Activated CD8-positive, alpha-beta memory T cell treated with anti-CD3 and anti-CD28 coated beads, Interleukin-2, amount 50 U/mL, for 1 hour (primary cell): ENCODE results near the gene IRX2.

ENCODE experiments used
- DNase-seq: peaks from one replicate; pipeline ENCODE4 v3.0.0-alpha.2; 2020; ENCODE audit errors: extremely low read depth

The IRX2 gene

DNA sequence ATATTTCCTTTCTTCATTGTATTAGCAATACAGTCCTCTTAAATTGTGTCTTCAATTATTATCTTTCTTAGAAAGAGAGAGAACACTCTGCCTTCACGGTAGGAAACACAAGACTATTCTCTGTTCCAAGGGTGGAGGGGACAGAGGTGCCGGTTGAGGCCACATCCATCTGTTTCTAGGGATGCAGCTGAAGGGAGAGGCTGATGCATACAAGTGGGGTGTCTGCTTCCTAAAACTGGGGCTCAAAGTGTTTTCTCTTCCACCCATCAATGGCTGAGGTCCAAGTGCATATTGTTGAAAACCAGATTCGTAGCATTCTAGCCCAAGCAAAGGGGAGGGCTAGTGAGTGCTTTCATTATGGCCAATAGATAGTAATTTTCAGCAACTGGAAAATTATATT is 9.5 kb downstream of the IRX2 start:
- DNase-seq: no peak

DNA sequence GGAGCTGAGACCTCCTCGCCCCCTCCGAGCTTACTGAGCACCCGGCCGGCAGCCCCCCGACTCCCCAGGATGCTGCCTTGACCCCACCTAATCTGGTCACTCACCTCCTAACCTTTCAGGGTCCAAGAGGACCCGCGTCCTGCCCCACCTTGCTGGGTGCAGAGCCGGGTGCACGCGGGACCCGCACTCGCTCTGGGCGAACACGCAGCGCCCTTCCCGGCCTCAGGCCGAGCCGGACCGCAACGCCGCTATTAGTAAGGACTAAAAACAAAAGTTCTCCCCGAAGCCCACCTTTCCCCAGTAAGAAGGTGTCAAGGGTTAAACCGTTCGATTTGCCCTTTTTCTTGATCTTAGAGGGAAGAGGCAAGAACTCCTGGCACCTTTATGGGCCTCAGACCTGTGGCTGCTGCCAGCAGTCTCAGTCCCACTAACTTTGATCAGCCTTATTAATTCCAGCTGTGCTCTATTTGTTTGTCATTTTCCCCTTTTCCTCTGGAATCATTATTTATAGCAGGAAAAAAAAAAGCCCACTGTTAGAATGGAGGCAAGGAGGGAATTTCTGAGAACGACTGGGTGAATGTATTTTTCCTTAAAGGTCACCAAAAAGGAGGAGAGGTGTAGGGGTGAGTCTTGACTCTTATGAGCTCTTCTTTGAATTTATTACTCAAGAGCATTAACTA is 10.5 kb downstream of the IRX2 start:
- DNase-seq: no peak

DNA sequence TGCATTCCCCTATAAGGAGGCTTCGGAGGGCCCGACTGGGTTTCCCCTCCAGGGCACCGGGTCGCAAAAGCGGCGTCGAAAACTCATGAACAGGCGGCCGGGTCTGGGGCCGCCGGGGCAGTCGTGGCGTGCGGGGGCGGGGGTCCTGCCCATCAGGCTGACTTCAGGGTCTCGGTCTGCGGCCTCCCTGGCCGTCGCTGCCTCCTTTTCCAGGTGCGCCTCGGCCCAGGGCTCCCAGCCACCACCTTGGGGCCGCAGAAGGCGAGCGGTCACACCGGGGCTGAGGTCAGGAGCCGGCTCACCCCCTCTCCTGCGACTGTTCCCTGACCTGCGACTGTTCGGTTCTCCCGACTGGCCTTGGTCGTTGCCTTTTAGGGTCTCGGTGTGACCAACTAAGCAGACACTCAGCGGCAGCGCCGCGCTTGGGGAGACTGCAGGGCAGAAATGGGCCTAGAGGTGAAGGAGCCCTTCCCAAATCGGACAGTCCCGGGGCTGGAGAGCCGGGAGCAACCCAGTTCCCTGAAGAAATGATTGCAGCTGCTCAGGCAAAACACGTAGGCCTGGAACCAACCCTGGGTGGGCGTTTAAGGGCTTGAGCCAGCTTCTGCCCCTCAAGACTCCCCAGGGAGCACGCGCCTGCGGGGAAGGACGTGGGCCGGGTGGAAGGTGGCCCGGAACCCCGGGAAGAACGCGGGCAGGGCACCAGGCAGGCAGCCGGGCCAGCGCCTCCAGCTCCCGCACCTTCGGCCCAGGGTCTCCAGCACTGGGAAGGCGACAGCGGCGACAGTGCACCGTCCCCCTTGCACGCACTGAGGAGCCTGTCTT is 11.2 kb downstream of the IRX2 start:
- DNase-seq: no peak

DNA sequence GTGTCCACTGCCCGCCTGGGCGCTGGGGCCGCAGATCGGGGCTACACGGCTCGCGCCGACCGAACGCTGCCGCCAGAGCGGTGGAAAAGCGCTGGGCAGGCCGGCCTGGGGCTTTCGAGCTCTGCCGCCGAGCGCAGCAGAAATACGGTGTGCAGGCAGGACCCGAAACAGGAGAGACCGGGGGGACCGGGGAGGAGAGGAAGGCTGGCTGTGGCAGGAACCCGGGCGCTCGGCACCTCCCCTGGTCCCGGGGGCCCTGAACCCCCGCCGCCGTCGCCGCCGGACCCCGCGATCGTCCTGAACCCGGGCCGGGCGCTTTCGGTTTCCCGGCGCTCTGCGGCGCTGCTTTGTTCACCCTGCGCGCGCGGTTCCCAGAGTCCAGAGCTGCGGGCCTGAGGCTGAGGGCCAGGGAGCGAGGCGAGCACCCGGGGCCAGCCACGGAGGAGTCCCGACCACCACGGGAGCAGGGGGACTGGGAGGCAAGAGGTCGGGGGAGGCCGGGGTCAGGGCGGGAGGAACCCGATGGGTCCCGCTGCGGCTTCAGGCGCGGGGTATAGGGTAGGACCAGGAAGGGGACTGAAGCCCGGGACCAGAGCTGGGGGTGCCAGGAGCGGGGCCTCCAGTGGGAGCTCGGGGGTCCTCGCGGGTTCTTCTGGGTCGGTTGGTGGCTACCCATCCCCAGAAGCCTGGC is 12.0 kb downstream of the IRX2 start:
- no peak for DNase-seq

DNA sequence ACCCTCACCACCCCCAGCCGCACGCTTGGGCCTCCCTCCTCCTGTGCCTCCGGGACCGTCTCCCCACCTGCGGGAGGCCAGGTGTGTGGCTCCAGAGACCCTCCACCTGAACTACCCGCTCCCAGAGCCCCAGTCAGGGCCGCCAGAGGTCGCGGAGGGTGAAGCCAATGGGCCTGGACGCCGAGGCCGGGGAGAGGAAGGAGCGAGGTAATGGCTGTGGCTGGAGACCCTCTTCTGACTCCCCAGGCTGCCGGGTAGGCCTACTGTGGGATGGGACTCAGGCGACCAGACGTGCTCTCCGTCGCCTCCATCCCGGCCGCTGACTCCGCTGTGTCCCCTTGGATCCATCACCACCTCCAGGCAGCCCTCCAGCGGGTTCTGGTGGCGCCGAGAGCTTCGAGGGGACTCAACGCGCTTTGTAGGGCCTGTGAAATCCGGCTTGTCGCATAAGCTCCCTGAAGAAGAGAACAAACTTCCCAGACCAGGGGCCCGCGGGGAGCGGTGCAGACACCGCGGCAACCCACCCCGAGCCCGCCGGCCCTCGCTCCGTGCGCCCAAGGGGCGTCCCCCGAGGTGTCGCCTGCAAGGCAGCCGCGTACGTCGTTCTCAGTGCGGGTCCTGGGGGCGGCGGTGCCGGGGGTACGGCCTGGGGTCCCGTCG is 12.6 kb downstream of the IRX2 start:
- no peak for DNase-seq

DNA sequence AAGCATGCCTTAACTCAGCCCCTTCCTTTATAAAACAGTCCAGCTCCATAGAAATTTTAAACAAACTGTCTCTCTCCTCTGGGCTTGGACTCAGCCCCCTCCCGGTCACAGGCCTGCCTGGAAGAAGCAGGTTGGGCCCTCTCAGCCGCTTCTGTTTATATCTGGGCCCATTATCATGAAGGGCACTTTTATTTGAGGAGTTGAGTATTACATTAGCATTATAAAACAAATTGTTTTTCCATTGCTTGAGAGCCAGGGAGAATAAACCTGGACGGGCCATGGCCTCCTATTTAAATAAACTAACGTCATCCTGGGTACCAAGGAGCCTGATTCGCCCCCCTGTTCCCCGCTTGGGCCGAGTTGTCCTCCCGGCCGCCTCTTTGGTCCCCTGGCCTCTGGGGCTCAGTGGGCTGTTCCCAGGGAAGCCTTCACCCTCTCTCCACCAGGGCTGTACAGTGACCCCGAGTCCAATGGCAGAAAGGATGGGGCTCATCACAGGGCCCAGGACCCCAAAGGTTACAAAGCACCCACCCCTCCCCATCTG is 13.2 kb downstream of the IRX2 start:
- DNase-seq: no peak

DNA sequence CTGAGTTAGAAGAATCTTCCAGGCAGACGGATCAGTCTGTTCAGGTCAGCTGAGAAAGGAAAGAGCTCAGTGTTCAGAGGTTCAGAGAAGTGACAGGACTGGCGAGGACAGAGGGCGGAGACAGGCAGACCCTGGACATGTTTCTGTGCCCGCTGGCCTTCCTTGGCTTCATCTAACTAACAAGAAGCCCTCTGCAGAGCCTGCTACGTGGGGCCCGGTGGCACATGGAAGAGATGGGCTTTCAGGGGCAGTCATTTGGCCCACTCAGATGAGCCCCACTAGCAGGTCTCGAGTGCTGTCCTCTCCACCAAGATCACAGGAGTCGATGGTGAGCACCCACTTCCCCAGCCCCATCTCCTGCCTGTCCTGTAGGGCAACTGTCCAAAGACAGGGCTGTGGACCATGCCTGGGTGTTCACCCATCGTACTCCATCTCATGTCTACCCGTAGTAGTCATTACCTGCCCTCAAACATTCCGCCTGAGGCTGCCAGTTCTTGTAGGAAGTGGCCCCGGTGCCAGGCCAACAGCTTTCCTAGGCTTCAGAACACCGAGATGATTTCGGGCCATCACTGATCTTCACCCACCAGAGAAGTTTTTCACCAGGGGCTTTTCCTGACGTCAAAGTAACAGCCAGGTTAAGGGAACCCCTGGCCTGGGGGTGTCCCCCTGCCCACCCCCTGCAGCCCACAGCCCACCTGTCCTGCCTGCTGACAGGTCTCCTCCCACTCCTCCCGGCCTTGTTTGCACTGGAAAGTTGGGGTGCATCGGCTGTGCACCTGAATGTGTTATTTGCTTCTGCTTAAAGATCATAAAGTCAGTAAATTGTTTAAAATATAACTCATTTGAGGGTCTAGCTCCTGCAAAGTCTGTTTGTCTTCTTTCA is 14.0 kb downstream of the IRX2 start:
- DNase-seq: no peak

DNA sequence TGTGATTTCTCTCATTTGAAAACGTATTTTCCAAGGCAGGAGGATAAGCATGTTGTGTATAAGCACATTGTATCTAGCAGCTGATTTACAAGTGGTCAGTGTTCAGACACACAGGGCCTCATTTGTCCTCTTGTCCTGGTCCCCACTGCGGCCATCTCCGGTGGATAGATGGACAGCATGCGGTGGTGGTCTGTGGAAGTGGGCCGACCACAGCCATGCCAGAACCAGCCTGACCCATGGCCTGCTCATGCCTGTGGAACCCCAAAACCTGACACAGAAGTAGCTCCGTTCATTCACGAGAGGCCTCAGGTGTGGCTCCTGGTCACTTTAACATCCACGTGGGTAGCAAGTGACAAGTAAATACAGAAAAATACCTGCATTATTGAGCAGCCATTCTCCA is 14.6 kb downstream of the IRX2 start:
- DNase-seq: no peak

DNA sequence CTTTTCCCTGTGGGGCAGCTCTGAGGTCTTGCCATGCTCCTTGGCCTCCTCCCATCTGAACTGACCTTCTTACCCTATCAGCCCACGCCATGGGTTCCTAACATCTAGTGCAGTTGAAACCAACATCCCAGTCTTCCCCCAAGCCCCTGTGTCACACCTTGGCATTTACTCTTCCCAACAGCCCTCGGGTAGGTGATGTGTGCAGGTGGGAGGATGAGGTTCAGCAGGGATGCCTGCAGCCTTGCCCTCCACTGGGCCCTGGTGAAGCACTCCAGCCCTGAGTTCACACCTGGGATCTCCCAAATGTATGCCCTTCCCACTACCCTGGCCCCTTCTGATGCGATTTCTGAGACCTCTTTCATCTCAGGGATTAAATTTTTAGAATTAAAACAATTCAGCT is 15.5 kb downstream of the IRX2 start:
- DNase-seq: no peak

DNA sequence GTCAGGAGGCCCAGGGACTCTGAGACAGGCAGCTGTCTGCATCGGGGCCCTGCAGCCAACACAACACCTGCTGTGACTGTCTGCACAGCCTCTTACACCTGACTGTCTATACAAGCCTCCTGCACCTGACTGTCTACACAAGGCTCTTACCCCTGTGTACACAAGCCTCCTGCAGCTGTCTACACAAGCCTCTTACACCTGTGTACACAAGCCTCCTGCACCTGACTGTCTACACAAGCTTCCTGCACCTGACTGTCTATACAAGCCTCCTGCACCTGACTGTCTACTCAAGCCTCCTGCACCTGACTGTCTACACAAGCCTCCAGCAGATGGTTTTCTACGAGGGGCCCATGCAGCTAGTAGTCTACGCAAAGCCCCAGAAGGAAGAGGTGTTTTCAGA is 18.6 kb downstream of the IRX2 start:
- DNase-seq: no peak

DNA sequence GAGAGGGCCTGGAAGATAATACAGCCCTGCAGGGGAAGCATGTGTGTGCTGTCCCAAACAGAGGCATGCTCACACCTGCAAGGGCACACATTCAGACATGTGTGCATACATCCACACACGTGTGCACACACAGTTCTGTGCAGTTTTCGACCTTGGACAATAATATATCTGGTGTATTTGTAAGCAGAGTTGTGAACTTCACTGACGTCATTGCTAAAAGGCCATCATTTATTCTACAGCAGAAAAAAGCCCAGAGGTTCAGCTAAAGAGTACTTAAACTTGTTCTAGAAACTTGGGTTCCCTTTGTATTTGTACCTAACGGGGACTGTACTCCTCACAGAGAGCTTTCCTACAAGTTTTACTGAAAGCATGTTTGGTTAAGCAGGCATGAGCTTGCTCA is 19.5 kb downstream of the IRX2 start:
- DNase-seq: no peak

DNA sequence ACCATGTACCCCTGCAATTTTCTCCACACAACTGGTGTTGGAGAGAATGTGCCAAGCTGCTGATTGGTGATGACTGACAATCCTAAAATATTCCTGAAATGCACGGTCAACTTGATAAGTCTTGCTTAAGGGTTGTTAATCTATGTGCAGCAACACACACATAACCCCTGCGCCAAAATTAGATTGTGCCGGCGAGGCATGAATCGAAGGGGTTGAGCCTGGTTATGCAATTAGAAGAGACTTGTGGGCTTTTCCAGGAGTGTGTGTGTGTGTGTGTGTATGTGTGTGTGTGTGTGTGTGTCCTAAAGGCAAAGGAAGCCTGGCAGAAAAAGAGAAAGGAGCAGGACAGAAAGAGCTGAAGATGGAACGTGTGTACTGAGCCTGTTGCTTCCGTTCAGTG is 22.3 kb downstream of the IRX2 start:
- no peak for DNase-seq

DNA sequence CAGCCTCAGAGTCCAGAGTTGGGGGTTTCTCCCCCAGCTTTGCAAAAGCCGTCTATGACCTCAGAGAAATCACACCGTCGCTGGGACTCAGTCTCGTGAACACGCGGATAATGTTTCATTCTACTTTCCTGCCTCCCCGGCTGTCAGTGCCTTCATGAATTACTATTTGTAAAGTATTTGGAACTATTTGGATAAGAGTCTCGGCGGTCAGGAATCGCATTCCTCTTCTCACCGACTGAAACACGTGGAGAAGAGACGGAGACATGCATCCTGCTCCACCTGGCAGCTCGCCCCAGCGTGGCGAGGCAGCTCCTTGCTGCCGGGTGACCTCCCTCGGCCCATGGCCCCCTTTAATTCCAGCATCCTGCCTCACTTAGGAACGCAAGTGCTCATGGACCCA is 23.9 kb downstream of the IRX2 start:
- DNase-seq: no peak

DNA sequence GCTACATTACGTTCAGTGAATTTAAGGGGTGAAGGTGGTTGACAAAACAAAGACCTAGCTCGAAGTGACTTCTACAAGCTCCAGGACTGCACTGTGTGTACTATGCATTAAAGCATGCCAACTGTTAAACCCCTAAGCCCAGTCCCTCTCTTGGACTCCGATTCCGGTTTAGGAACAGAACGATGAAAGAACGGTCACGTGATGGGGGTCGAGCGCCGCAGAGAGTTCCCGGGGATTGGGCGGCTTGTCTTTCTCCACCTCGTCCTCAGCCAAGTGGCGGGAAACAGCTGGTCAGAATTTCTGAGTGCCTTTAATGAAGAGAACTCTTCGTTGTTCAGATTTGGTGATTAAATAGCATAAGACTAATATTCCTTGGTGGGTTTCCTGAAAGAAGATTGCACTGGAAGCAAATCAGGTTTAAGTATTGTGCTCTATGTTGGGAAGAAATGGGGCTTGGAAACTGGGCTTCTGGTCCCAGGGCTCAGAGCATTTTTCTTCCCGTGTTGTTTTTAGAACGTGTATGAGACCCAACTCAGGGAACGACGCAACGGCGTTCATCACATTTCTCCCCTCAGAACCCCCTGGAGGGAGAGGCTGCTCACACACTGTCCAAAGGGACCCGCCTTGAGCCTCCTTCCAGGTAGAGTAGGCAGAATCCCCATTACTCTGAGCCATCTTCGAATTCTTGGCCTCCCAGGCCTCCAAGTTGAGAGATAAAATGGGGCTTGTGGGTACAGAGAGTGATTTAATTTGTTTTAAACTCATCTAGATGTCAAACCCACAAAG is 25.3 kb downstream of the IRX2 start:
- DNase-seq: no peak

DNA sequence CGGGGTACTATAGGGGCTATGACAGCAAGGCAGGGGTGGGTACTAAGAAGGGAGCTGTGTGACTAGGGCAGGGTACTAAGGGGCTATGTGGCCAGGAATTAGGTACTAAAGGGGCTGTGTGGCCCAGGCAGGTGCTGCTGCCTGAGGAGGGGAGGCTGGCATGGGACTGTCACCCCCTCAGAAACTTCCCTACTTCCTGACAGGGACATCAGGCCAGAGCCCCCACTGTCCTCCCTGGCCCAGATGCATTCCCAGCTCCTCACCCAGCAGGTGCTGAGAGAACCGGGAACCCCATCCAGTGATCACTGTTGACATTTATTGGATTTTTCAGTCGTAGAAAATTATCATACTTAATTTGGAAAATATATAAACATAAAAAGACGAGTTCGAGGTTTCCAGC is 26.6 kb downstream of the IRX2 start:
- DNase-seq: no peak

DNA sequence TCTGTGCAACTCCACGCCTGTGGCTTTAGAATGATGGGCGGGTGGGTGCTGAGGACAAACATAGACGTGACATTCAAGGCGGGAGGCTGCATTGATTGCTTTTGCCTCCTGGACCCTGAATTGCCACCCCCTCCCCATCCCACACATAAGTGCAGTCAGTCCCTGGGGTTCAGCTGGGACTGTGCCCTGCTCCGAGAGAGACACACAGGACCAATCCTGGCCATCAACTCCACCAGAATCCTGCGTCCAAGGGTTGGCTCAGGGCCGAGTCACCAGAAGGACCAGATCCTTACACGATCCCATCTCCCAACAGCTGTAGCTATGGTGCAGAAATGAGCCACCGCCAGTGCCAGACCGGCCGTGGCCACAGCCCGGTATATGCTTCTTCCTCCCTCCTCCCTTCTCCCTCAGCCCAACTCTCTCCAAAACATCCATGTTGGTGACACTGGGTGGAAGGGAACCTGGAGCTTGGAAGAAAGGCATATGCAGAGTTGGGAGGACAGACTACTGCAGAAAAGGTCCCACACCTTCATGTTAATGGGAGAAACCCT is 27.4 kb downstream of the IRX2 start:
- no peak for DNase-seq

DNA sequence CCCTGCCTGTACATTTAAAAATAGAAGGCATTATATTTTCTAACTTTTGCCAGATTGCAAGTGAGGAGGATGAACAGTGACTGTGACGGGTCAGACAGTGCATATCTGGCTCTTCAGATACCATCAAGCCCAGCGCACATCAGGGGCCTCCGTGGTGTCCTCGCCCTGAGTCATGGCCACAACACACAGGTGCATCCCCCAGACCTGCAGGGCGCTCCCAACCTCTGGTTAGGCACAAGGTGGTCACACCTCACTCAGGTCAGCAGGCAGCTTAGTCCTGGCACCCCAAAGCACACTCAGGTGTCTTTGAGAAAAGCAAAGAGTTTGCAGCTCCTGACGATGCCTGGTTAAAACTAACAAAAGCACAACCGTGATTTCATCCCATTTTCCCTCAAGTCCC is 28.6 kb downstream of the IRX2 start:
- no peak for DNase-seq

DNA sequence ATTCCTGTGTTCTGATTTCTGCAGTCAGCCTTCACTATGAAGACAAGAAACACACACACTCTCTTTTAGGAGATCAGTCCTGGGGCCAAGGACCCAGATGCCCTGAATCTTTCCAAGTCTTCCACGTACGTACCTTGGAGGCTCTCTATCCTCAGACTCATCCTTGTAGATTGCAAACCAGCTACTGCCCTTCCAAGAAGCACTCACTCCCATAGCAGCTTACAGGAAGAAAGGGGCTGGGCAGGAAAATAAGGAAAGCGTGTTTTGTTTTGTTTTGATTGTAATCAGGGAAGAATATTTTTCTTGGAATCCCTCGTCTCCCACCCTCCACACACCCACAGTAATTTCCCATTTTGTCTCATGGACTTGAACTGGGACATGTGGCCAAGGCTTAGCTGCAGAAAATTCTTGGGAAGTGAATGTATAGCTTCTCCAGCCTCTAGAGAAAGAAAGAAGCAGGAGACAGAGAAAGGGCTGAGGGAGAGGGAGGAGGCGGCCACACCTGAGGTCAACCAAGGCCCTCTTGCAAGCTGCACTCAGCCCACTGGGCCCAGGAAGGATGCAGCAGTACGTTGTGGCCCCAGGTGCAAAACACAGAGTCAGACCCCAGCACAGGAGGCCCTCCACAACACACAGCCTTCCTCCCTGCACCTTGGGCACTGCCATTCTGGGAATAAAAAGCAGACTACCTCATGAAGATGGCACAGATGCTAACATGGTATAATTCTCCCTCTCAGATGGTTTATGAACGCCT is 29.9 kb downstream of the IRX2 start:
- no peak for DNase-seq

DNA sequence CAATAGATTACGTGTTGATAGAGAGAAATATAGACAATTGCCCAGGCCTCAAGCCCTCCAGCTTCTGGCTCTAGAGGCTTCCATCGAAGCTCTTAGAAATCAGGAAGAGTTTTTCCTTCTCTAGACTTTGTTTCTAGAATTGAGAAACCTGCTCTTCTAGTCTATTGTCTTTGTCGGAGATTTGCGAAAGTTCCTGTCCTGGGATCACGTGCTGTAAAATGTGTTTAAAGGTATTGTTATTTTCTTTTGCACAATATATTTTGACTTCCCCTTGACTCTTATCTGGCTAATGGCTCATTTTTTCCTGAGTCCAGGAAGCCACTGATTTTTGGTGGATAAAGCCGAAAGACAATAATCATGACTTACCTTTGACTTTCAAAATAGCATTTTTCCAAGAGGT is 32.1 kb downstream of the IRX2 start:
- DNase-seq: no peak
